H1 (cell line): ENCODE results near the gene MT2A. TPM values are rescaled to one million over a fixed set of nuclear protein-coding genes. Genes with fewer than 3 reads are reported as not detected.

Source experiments
- CTCF ChIA-PET: fragments of 300-600 bp; sonication (Branson Sonifier 250); formaldehyde crosslinking; loops from one replicate; lab custom pipeline; 2021; ENCODE audit not compliant: partially characterized antibody; lab: Charles Lee
- POLR2A ChIA-PET: fragments of 300-600 bp; sonication (Branson Sonifier 250); formaldehyde crosslinking; loops from one replicate; lab custom pipeline; 2021; ENCODE audit warnings: inconsistent platforms; ENCODE audit not compliant: partially characterized antibody; lab: Charles Lee
- DNase-seq, 2 experiments: peaks; one replicate each; pipeline versions ENCODE4 v3.0.0 to v3.0.0-alpha.2; 2010 to 2022; ENCODE audit warnings: low spot score in 2 of 2, low read depth in 1 of 2, mixed read lengths in 1 of 2
- FAIRE-seq: peaks from 2 replicates; lab custom pipeline; 2011; peaks lifted over from hg19 to GRCh38; lab: Jason Lieb, UNC
- H2AFZ ChIP-seq: 2 replicates; pipeline ENCODE4 v1.8.1; 2012; ENCODE audit warnings: low read length, inconsistent platforms
- H2AK5ac ChIP-seq: 2 replicates; pipeline ENCODE4 v1.6.1; 2013; ENCODE audit warnings: low read depth, low read length
- H2BK120ac ChIP-seq: replicated peaks from 2 replicates; pipeline ENCODE3; 2013; ENCODE audit warnings: low read depth, low read length, inconsistent platforms
- H2BK12ac ChIP-seq: 2 replicates; pipeline ENCODE4 v1.6.1; 2013; ENCODE audit warnings: low read depth, low read length
- H2BK15ac ChIP-seq: 2 replicates; pipeline ENCODE4 v1.6.1; 2013; ENCODE audit warnings: low read length
- H2BK20ac ChIP-seq: 2 replicates; pipeline ENCODE4 v1.6.1; 2013; ENCODE audit warnings: low read length
- H2BK5ac ChIP-seq: 2 replicates; pipeline ENCODE4 v1.6.1; 2013; ENCODE audit warnings: low read depth, low read length
- H3K14ac ChIP-seq: 2 replicates; pipeline ENCODE4 v1.6.1; 2013; ENCODE audit warnings: inconsistent platforms; ENCODE audit not compliant: insufficient read length
- H3K18ac ChIP-seq: 2 replicates; pipeline ENCODE4 v1.6.1; 2013; ENCODE audit warnings: low read length; ENCODE audit errors: extremely low read depth
- H3K23ac ChIP-seq: 2 replicates; pipeline ENCODE4 v1.6.1; 2013; ENCODE audit warnings: inconsistent platforms; ENCODE audit not compliant: insufficient read length
- H3K23me2 ChIP-seq: 2 replicates; pipeline ENCODE4 v1.6.1; 2013; ENCODE audit warnings: low read depth, low read length
- H3K27ac ChIP-seq: 2 replicates; pipeline ENCODE4 v1.6.1; 2011; ENCODE audit warnings: low read depth, low read length, inconsistent platforms
- H3K27me3 ChIP-seq, 4 experiments: replicated peaks in 1 of 4; 1 replicate in 1 of 4; 2 replicates in 3 of 4; pipeline versions ENCODE4 v1.6.1 to v1.8.1; 2011 to 2013; ENCODE audit warnings: low read length in 3 of 4, mild to moderate bottlenecking in 3 of 4, inconsistent platforms in 2 of 4, mixed read lengths in 2 of 4, moderate library complexity in 1 of 4; ENCODE audit not compliant: control insufficient read depth in 3 of 4, insufficient read depth in 3 of 4; ENCODE audit errors: extremely low read depth in 1 of 4
- H3K36me3 ChIP-seq, 4 experiments: 2 replicates each; pipeline versions ENCODE4 v1.6.1 to v1.8.1; 2011 to 2013; ENCODE audit warnings: mild to moderate bottlenecking in 4 of 4, low read length in 3 of 4, moderate library complexity in 2 of 4, control low read depth in 1 of 4, inconsistent platforms in 1 of 4; ENCODE audit not compliant: insufficient read depth in 4 of 4, control insufficient read depth in 2 of 4
- H3K4ac ChIP-seq: replicated peaks from 2 replicates; pipeline ENCODE3; 2013; ENCODE audit warnings: low read length, low read depth, mixed read lengths, inconsistent platforms; ENCODE audit not compliant: insufficient read length
- H3K4me1 ChIP-seq, 4 experiments: replicated peaks in 1 of 4; 1 replicate in 1 of 4; 2 replicates in 3 of 4; pipeline versions ENCODE4 v1.6.1 to v1.8.1; 2011 to 2013; ENCODE audit warnings: low read length in 3 of 4, inconsistent platforms in 2 of 4, mixed read lengths in 1 of 4; ENCODE audit not compliant: insufficient read depth in 4 of 4, control insufficient read depth in 3 of 4
- H3K4me2 ChIP-seq, 2 experiments: 2 replicates each; pipeline versions ENCODE4 v1.6.1 to v1.8.1; 2011 to 2013; ENCODE audit warnings: low read depth in 2 of 2, low read length in 2 of 2, control low read depth in 1 of 2, inconsistent platforms in 1 of 2, mild to moderate bottlenecking in 1 of 2; ENCODE audit not compliant: insufficient read depth in 1 of 2
- H3K4me3 ChIP-seq, 4 experiments: fragments of 200-600, 300-600 bp in 1 of 4; sonication (generic), shearing (Covaris generic), sonication (Bioruptor Twin) in 1 of 4; 2 replicates each; pipeline versions ENCODE4 v1.5.1 to v1.8.1; 2011 to 2016; ENCODE audit warnings: low read length in 4 of 4, low read depth in 3 of 4, control low read depth in 2 of 4, inconsistent platforms in 2 of 4, mild to moderate bottlenecking in 2 of 4, mixed read lengths in 1 of 4, moderate library complexity in 1 of 4; ENCODE audit not compliant: insufficient read depth in 2 of 4; ENCODE audit errors: extremely low read depth in 1 of 4
- H3K56ac ChIP-seq: replicated peaks from 2 replicates; pipeline ENCODE3; 2013; ENCODE audit warnings: low read depth, mild to moderate bottlenecking, mixed read lengths, low read length, inconsistent platforms; ENCODE audit not compliant: insufficient read length
- H3K79me1 ChIP-seq: 2 replicates; pipeline ENCODE4 v1.6.1; 2013; ENCODE audit warnings: low read depth, low read length, control low read depth
- H3K79me2 ChIP-seq, 2 experiments: 2 replicates each; pipeline versions ENCODE4 v1.6.1 to v1.8.1; 2012 to 2013; ENCODE audit warnings: low read length in 2 of 2, mild to moderate bottlenecking in 2 of 2, inconsistent platforms in 1 of 2; ENCODE audit not compliant: insufficient read depth in 2 of 2, control insufficient read depth in 1 of 2
- H3K9ac ChIP-seq, 4 experiments: replicated peaks in 1 of 4; 1 replicate in 1 of 4; 2 replicates in 3 of 4; pipeline versions ENCODE4 v1.6.1 to v1.8.1; 2011 to 2013; ENCODE audit warnings: low read depth in 3 of 4, low read length in 3 of 4, control low read depth in 2 of 4, mild to moderate bottlenecking in 2 of 4, moderate library complexity in 2 of 4, inconsistent platforms in 1 of 4; ENCODE audit errors: extremely low read depth in 1 of 4
- H3K9me3 ChIP-seq, 2 experiments: 2 replicates each; pipeline versions ENCODE4 v1.6.1 to v1.8.1; 2012 to 2013; ENCODE audit warnings: mild to moderate bottlenecking in 2 of 2, moderate library complexity in 2 of 2, control low read depth in 1 of 2, inconsistent platforms in 1 of 2, low read depth in 1 of 2, low read length in 1 of 2, mixed read lengths in 1 of 2; ENCODE audit not compliant: insufficient read depth in 2 of 2
- H4K20me1 ChIP-seq, 2 experiments: replicated peaks in 1 of 2; 2 replicates each; pipeline versions ENCODE3 to v1.8.1; 2011 to 2013; ENCODE audit warnings: inconsistent platforms in 2 of 2, low read length in 2 of 2, mild to moderate bottlenecking in 1 of 2; ENCODE audit not compliant: insufficient read depth in 2 of 2, control insufficient read depth in 1 of 2
- H4K5ac ChIP-seq: 2 replicates; pipeline ENCODE4 v1.6.1; 2013; ENCODE audit warnings: low read length, low read depth, mixed read lengths, inconsistent platforms; ENCODE audit not compliant: insufficient read length
- H4K8ac ChIP-seq: 2 replicates; pipeline ENCODE4 v1.8.0; 2013; ENCODE audit warnings: mild to moderate bottlenecking, moderate library complexity, low read length, inconsistent platforms; ENCODE audit not compliant: insufficient read depth; ENCODE audit errors: extremely low read depth
- H4K91ac ChIP-seq: replicated peaks from 2 replicates; pipeline ENCODE3; 2013; ENCODE audit warnings: low read length, mixed read lengths, inconsistent platforms; ENCODE audit not compliant: insufficient read length
- BACH1 ChIP-seq: IDR thresholded peaks from 2 replicates; pipeline ENCODE4 v1.6.1; 2012; ENCODE audit warnings: low read length, improper control_type of control experiment
- CEBPB ChIP-seq: IDR thresholded peaks from 2 replicates; pipeline ENCODE4 v1.6.1; 2012; ENCODE audit warnings: low read depth, low read length
- EGR1 ChIP-seq: IDR thresholded peaks from 2 replicates; pipeline ENCODE4 v1.6.1; 2011; ENCODE audit warnings: low read depth, low read length, borderline replicate concordance
- JUND ChIP-seq: IDR thresholded peaks from 2 replicates; pipeline ENCODE4 v1.6.1; 2011; ENCODE audit warnings: mild to moderate bottlenecking, improper control_type of control experiment, low read length
- KDM5A ChIP-seq: fragments of 200-600 bp; IDR thresholded peaks from 2 replicates; pipeline ENCODE4 v1.7.1; 2012; ENCODE audit warnings: mild to moderate bottlenecking, low read length, inconsistent platforms, mixed read lengths
- NRF1 ChIP-seq: IDR thresholded peaks from 2 replicates; pipeline ENCODE4 v1.6.1; 2011; ENCODE audit warnings: mild to moderate bottlenecking, low read depth, low read length, improper control_type of control experiment
- POLR2A ChIP-seq, 2 experiments: IDR thresholded peaks; 1 replicate in 1 of 2; 2 replicates in 1 of 2; pipeline ENCODE4 v1.6.1; 2011; ENCODE audit warnings: low read depth in 2 of 2, low read length in 2 of 2, mild to moderate bottlenecking in 2 of 2; ENCODE audit errors: control extremely low read depth in 1 of 2
- RBBP5 ChIP-seq: IDR thresholded peaks from 2 replicates; pipeline ENCODE4 v1.7.1; 2012; ENCODE audit warnings: low read depth, mild to moderate bottlenecking, inconsistent platforms, low read length, moderate library complexity, borderline replicate concordance
- RNF2 ChIP-seq: fragments of 200-900, 300-1000 bp; sonication (generic); IDR thresholded peaks from 2 replicates; pipeline ENCODE4 v1.7.1; 2016; ENCODE audit warnings: borderline replicate concordance, low read depth, mild to moderate bottlenecking, antibody characterized with exemption, low read length; ENCODE audit not compliant: poor library complexity, severe bottlenecking; ENCODE audit errors: missing control alignments
- SIN3A ChIP-seq, 2 experiments: IDR thresholded peaks in 1 of 2; conservative IDR thresholded peaks in 1 of 2; 2 replicates each; pipeline ENCODE4 v1.6.1; 2011 to 2012; ENCODE audit warnings: low read length in 2 of 2, improper control_type of control experiment in 1 of 2, low read depth in 1 of 2, mild to moderate bottlenecking in 1 of 2
- SP4 ChIP-seq: IDR thresholded peaks from 2 replicates; pipeline ENCODE4 v1.6.1; 2012; ENCODE audit warnings: low read length, inconsistent platforms
- WGBS, 2 experiments: shearing (Covaris generic) in 1 of 2; methylation state at CpG; one replicate each; pipeline versions ENCODE4 v1.1.6 to v1.1.7; 2013 to 2015; ENCODE audit warnings: low lambda C conversion rate in 2 of 2, mixed read lengths in 2 of 2, inconsistent platforms in 1 of 2, low coverage in 1 of 2, missing lambda C conversion rate in 1 of 2; ENCODE audit not compliant: insufficient replicate concordance in 2 of 2, insufficient coverage in 1 of 2, insufficient read length in 1 of 2; ENCODE audit errors: extremely low coverage in 1 of 2, missing lambda C conversion rate in 1 of 2; 5-methylcytosine and 5-hydroxymethylcytosine counted together
- polyA plus RNA-seq, 7 experiments: library from polyadenylated mRNA; depleted of rRNA in 3 of 7; stranded (reverse) in 5 of 7; unstranded in 2 of 7; fragments of >200 nt in 5 of 7; fragments of 200-250 nt in 2 of 7; gene quantifications; 1 replicate in 5 of 7; 2 replicates in 1 of 7; 4 replicates in 1 of 7; pipeline versions ENCODE4 v1.2.1 to v1.2.3, GENCODE V29; 2011 to 2013; ENCODE audit warnings: missing spikeins in 2 of 7, mixed read lengths in 2 of 7
- total RNA-seq: library from RNA; stranded (reverse); fragmentation: NEBNext Ultra II Directional; extraction: Animal tissue kit (Norgen Biotek cat#: 25700); gene quantifications from 2 replicates; pipeline ENCODE4 v1.2.1, GENCODE V29; 2021
- TF ChIP-seq, protein P1 (sequence below), 3 experiments: IDR thresholded peaks; 1 replicate in 2 of 3; 2 replicates in 1 of 3; pipeline versions ENCODE4 v1.5.1 to v1.6.1; 2011; ENCODE audit warnings: low read length in 3 of 3, mild to moderate bottlenecking in 3 of 3, inconsistent platforms in 2 of 3, low read depth in 1 of 3, moderate library complexity in 1 of 3; ENCODE audit not compliant: insufficient read depth in 1 of 3; ENCODE audit errors: control extremely low read depth in 1 of 3

Gene MT2A
- total and polyA plus RNA-seq, 2 of the 8 experiments (the other 6 are each of a cell fraction or from before 2014, with no cell fraction given) = 9.5 to 30.1 TPM

DNA sequence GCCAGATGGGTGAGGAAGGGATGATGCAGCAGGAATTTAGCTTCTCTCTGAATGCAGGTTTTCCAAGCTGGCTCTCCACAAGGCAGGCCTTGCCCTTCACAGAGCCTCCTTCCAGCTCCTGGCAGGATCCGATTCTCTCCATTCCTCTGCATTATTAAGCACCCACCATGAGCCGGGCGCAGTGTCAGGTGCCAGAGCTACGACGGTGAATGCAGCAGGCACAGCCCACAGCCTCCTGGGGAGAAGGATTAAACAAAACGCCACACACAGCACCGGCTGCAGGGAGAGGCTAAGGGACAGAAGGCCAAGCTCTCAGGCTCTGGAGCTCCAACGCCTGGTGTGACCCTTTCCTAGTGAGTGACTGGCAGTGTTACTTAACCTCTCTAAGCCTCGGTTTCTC, 7.1 kb upstream of the MT2A start:
- Histone ChIP-seq H4K20me1 (peaks cover 0 to 2% of the 10 kb centered on the region in 2 experiments), H3K36me3 (no peaks in the 10 kb centered on the region), H3K9me3 (no peaks in the 10 kb centered on the region), H3K14ac (no peak overlapping the region), H3K4me2 (no peak overlapping the region), H3K27ac (no peak overlapping the region), H3K56ac (no peak overlapping the region), H3K9ac (no peak overlapping the region), H3K4me3 (no peak overlapping the region), H4K8ac (no peak overlapping the region), H2AFZ (no peak overlapping the region), H3K27me3 (peaks cover 0 to 9% (median 0%) of the 10 kb centered on the region in 4 experiments; a peak in 1 of 7 replicates), H4K91ac (no peak overlapping the region), H3K4me1 (no peaks in the 10 kb centered on the region), H3K4ac (no peak overlapping the region), H3K79me2 (no peaks in the 10 kb centered on the region), H2BK120ac (no peak overlapping the region), H3K23me2 (no peaks in the 10 kb centered on the region), H2BK12ac (no peak overlapping the region), H3K23ac (no peak overlapping the region), H3K18ac (no peak overlapping the region), H2AK5ac (no peak overlapping the region), H2BK5ac (no peak overlapping the region), H2BK15ac (no peak overlapping the region), H4K5ac (no peak overlapping the region), H2BK20ac (no peak overlapping the region), H3K79me1 (no peaks in the 10 kb centered on the region)
- no peak for FAIRE-seq
- WGBS, 2 experiments = 76% methylated on average over 9 of the region's 9 CpGs; no CpG with 5 or more reads in 1 of the 2 experiments
- DNase-seq = no peak
- ChIA-PET POLR2A (no interaction called here), CTCF (interaction anchor here (0.6 to 9.2 kb wide), 35 partner anchors 10 to 346 kb away, joined by 3 to 85 read pairs (median 6); partner anchors contain the start of genes MT1A, MT1G and MT3)
- TF ChIP-seq RBBP5 (no peak), CEBPB (no peak), KDM5A (no peak), NRF1 (no peak), SIN3A (conservative IDR thresholded peaks at IDR 0.05 in 1 of 2, IDR thresholded peaks at IDR 0.05 in 1 of 2; ENCODE audit: low read depth in 1 of 2, low read length in 2 of 2) (no peak), SP4 (no peak), BACH1 (no peak), POLR2A (IDR thresholded peaks at IDR 0.05; ENCODE audit: control extremely low read depth in 1 of 2, low read depth in 2 of 2, low read length in 2 of 2) (no peak), RNF2 (no peak), JUND (no peak), EGR1 (no peak)
- TF ChIP-seq, protein P1, sequence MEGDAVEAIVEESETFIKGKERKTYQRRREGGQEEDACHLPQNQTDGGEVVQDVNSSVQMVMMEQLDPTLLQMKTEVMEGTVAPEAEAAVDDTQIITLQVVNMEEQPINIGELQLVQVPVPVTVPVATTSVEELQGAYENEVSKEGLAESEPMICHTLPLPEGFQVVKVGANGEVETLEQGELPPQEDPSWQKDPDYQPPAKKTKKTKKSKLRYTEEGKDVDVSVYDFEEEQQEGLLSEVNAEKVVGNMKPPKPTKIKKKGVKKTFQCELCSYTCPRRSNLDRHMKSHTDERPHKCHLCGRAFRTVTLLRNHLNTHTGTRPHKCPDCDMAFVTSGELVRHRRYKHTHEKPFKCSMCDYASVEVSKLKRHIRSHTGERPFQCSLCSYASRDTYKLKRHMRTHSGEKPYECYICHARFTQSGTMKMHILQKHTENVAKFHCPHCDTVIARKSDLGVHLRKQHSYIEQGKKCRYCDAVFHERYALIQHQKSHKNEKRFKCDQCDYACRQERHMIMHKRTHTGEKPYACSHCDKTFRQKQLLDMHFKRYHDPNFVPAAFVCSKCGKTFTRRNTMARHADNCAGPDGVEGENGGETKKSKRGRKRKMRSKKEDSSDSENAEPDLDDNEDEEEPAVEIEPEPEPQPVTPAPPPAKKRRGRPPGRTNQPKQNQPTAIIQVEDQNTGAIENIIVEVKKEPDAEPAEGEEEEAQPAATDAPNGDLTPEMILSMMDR (IDR thresholded peaks at IDR 0.05; ENCODE audit: control extremely low read depth in 1 of 3, insufficient read depth in 1 of 3, low read depth in 1 of 3, low read length in 3 of 3) = no peak
